NCI-H1417 (cell line): ENCODE measurements around the gene FCN3.
A peak's percentile ranks its signal among the peaks of the same experiment; 100 is the strongest.
"Not testable (repeated sequence)": the region's sequence is repeated elsewhere in the genome, so short reads cannot be mapped to it uniquely, and the experiment has no call there.

Source experiments
- DNase-seq, 3 experiments: peaks; one replicate each; lab custom pipeline; 2025; lab: John Stamatoyannopoulos, UW

Gene FCN3

DNA sequence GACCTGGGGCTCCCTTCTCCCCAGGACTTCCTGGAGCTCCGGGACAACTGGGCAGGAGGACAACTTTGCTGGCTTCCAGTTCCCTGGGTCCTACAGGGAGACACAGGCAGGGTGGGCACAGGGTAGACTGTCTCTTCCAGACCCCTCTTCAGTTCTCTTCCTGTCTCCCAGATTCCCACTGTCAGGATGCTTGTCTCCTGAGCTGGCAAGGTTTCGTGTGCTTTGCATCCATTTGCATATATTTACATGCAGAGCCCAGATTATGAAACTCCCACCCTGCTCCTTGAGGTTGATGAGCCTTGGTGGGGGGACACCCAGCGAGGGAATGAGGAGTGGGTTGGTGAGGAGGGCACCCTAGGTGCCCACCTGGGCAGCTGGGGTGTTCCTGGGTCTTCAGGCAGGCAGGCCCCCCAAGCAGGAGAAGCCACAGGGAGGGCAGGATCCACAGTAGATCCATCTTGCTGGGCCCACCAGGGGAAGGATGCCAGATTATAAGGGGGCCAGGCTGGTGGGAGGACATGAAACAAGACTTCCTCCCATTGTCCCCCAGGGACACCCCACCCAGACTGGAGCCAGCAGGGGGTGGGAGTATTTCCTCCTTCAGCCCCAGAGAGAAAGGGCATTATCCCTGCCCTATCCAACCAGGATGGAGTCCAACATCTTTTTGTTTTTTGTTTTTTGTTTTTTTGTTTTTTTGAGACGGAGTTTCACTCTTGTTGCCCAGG, at the start of gene FCN3:
Gene FCN3, minus strand, starts transcription at position 463 of the 725 bp plus-strand sequence. Its CDS starts 6 bp downstream, at position 457.
- DNase-seq = no peak

DNA sequence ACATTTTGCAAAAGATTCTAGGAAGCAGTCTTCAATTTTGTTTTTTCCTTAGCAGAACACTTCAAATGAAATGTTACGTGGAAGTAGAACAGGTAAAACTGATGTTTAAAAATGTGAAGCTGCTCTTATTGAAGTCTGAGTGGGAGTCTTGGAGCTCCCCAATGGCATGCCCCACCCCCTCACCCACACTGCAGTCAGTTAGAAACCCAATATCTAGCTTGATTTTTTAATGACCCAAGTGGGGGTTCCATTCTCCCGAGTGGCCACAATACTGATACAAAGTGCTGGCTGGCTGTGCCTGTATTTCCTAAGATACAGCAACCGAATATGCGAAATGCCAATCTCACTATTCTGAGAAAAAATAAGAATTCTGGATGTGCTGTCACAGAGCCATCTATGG, 49.1 kb upstream of the FCN3 start:
- no peak for DNase-seq

DNA sequence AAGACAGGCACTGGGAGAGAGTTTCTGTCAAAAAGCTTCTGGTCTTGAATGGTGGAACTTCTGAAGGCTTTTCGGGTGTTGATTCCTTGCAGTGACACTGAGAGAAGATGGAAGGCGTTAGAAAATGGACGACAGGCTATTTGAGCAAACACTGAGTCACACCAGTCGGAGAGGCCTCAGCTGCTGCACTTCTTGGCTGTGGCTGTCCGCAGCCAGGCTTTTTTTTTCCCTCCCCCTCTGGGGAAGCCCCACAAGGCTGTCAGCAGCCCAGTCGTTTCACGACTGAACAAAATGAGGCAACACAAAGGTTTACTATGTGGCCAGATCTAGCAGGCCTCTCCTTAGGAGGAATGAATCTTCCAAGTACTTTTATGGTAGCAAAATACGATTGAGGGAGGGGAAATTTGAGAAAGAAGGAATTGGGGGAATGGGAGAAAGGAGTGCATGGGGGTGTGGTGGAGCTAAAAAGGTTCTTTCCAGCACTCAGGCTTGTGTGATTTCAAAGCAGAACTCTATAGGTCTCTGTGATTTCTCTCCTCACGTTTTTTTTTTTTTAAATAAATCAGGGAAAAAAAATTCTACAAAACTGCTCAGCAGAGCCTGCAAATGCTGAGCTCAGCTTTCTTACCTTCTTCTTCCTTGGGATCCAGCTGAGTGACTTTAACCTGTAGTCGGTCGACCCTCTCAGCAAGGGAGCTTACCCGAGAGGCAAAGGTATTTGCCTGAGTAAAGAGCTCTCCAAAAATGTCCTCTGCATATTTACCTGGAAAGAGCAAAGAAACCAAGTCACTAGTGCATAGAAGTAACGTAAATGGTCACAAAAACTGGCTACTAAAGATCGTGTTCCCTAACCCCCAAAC, 43.9 kb upstream of the FCN3 start:
- peak in 1 of 3 experiments; percentile 32 for DNase-seq

DNA sequence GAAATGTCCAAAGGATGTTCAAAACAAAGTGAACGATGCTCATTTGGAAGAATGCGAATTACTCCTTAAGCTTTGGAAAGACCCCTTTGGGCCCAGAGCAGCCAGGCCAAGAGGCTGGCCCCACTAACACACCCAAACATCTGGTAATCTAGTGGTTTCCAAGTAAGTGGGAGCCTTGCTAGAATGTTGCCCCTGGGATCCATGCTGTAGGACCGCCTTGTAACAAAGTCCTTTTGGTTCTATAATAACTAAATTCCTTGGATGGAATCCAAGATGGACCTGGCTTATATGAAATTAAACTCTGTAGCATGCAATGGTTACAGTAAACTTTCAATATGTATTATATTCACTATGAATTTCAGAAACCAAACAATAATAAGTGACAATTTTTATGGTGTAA, 43.1 kb upstream of the FCN3 start:
- DNase-seq = no peak

- DNase-seq = peak; percentile 32 to 87 (median 55)
These were observed 41.9 kb upstream of the FCN3 start for GRCh38 chr1:27416387-27417111.

GRCh38 chr1:27414091-27414490, 39.5 kb upstream of the FCN3 start:
- DNase-seq = no peak

DNA sequence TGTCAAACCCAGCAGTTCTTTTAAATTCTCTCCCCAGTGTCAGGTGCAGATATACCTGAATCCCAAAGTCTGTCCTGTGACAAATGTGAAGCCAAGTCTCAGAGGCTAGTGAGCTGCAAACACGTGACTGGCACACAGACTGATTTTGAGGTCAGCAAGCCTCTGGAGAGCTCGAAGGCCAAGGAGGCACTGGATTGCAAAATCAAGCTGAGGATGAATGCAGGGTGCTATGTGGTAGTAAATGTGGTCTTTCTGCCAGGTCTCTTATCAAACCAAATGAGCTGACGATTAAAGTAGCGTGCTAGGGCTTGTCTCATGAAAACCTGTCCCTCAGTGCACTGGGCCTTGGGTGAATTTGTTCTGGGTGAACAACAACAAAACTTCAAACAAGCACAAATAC, 38.4 kb upstream of the FCN3 start:
- DNase-seq = no peak

DNA sequence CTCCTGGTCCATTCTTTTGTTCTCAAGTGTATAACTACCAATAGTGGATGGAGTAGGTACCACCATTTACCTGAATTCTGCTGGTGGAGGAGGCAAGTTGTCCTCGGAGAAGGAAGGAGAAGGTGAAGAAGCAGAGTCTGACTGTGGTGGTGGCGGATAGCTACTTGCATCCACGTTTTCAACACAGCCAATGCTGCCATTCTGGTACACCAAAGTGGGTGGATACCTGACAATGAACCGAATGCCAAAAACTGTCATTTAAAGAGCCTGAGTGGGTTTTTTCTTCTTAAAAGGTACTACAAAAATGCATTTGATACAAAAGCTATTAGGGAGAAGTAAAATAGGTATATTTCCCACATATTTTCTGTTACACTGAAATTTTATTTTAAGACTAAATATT, 37.9 kb upstream of the FCN3 start:
- no peak for DNase-seq

GRCh38 chr1:27410709-27411108, 36.1 kb upstream of the FCN3 start:
- no peak for DNase-seq

DNA sequence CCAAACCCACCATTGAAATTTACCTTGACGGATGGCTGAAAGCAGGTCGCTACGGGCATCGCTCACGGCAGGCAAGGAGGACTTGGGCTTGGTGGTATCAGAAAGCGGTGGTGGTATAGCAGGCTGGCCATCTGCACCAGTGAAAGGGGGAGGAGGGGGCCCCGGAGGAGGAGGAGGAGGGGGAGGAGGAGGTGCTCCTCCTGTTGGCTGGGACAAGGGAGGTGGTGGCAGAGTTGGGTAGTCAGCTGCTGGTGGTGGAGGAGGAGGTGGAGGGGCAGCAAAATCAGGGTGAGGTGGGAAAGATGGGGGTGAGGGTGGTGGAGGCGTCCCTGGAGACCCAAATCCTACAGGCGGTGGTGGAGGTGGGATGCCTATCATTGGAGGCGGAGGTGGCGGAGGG, 35.0 kb upstream of the FCN3 start:
- no peak for DNase-seq

DNA sequence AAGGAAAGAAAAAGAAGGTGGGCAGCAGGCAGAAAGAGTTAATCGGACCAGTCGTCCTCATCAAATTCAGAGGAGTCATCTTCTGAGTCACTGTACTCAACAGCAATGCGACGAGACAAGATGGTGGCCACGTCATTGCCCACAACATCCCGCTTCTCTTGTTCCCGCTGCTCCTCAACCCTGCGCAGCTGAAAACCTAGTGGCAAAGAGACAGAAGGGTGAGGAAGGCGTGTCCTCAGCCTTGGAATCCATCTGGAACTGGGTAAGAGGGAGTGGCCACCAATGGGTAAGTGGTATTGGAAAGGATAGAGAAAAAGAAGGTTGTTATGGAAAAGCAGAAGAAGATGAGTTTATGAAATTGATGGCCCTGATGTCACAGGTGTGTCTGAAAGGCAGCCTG, 33.5 kb upstream of the FCN3 start:
- no peak for DNase-seq

DNA sequence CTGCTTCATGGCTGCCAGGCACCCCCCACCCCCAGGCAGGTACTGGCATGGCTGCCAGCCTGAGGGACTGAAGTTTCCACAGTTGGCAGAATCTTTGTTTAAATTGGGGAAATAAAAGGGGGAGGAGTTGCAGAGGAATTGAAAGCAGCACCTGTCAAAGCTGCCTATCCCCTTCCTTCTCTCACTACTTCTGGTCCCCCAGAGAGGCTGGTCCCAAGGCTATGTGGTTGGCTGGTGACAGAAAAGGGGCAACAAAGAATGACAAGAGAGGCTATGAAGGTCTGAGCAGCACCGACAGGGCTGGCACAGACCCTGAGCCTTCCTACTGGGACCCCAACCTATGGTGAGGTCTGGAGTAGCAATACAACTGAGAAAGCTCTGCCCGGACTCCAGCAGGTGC, 32.2 kb upstream of the FCN3 start:
- DNase-seq = not testable (repeated sequence)

DNA sequence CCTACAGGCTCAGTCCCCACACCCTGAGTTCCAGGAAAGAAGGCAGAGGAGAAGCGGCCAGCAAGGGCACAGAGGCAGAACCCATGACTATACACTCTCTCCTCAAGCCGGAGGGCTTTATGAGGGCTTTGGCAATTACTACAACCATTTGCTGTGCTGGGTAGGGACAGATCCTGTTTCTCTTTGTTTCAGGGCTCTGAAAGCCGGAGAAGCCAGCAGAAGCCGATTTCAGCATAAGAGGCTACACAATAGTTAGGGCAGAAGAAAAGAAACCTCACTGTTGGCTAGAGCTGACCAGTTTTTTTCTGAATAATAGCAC, 31.7 kb upstream of the FCN3 start:
- DNase-seq = no peak

GRCh38 chr1:27405598-27406361, 31.2 kb upstream of the FCN3 start:
- DNase-seq = not testable (repeated sequence)

- no peak for DNase-seq
These were observed 30.4 kb upstream of the FCN3 start for GRCh38 chr1:27405074-27405473.

DNA sequence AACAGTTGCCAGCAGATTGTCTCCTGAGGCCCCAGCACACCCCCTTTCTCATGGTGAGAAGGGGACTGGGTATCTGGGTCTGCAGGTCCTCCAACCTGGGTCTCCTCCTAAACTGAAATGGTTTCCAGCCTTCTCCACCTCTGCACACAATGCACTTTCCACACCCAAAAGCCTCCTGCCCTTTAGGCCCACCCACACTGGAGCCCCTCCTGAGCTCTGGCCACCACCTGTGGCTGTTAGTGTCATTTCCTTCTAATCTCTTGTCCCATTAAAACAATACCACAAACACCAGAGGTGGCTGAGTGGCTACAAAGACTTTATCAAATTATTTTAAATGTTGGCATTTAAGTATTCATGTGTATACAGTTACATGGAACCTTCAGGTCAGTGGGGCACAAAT, 29.3 kb upstream of the FCN3 start:
- no peak for DNase-seq

GRCh38 chr1:27403065-27403726, 28.6 kb upstream of the FCN3 start:
- no peak for DNase-seq

DNA sequence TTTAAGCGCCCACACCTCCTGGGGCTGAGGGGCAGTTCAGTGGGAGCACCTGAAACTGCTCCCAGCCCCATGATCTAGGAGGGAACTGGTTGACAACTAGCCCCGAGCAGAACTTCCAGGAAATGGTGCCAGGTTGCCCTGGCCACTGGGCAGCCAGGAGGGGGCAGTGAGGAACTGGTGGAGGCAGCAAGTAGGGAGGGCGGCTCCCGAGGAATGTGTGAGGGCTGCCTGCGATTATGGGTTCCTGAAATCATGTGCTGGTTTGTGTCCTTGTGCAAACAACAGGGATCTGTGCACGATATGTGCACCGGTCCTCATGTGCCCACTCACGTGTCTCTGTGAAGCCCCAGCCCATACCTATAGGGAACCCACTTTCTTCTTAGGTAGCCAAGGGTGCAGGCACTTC, 27.7 kb upstream of the FCN3 start:
- DNase-seq = no peak

DNA sequence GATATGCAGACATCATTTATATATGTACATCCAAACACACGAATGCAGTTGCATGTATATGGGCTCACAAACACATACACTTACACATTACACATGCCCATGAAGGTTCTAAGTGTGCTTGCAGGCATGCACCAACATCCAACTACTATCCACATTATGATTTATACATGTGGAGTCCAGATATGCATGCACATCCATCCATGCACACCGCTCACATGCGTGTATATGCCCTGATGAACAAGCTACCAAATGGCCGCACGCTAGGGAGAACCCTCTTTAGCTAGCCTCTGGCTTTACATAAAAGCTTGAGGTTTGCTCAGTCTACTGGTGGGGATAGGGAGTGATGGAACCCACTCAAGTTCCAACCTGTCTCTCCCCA, 26.3 kb upstream of the FCN3 start:
- no peak for DNase-seq

GRCh38 chr1:27400082-27400962, 25.7 kb upstream of the FCN3 start:
- DNase-seq = no peak
